ENCODE results near the gene VSIG10L2. TPM values are rescaled to one million over a fixed set of nuclear protein-coding genes. Genes with fewer than 3 reads are reported as not detected.
A peak's percentile ranks its signal among the peaks of the same experiment; 100 is the strongest.

Gene VSIG10L2
- total RNA-seq: not detected in 2 replicates
- long read RNA-seq, partial matches to known transcripts: 0 of 1 reads
- long read RNA-seq, other reads (novel, unspliced or antisense): 1 of 1 reads

GRCh38 chr11:125945797-125946520 is at the start of gene VSIG10L2:
Gene VSIG10L2, plus strand, starts transcription at chr11:125946044. Its CDS starts 12 bp downstream, at chr11:125946056.
- Mint-ChIP-seq H3K27ac (no peak within 1 kb of the TSS), H3K27me3 (peaks cover 14% of the 10 kb centered on the region), H3K9me3 (ENCODE audit: low read depth) (no peaks in the 10 kb centered on the region), H3K36me3 (ENCODE audit: insufficient read depth) (no peaks in the 10 kb centered on the region), H3K4me1 (ENCODE audit: low read depth) (peaks cover 7% of the 10 kb centered on the region), H3K4me3 (ENCODE audit: low read depth) (no peak within 1 kb of the TSS)
- TF ChIP-seq CTCF (IDR thresholded peaks at IDR 0.05; ENCODE audit: unreplicated experiment): no peak
- no peak for DNase-seq (ENCODE audit: low spot score, unreplicated experiment)

GRCh38 chr11:125901872-125902271 is 44.0 kb upstream of the VSIG10L2 start:
- no peaks in the 10 kb centered on the region for H3K9me3 Mint-ChIP-seq (ENCODE audit: low read depth)
- H3K27ac Mint-ChIP-seq: no peak overlapping the region
- peak overlapping the region; percentile 71 for H3K4me3 Mint-ChIP-seq (ENCODE audit: low read depth)
- peaks cover 20% of the 10 kb centered on the region for H3K27me3 Mint-ChIP-seq
- no peak for DNase-seq (ENCODE audit: low spot score, unreplicated experiment)
- peaks cover 10% of the 10 kb centered on the region for H3K36me3 Mint-ChIP-seq (ENCODE audit: insufficient read depth)
- H3K4me1 Mint-ChIP-seq (ENCODE audit: low read depth): peaks cover 13% of the 10 kb centered on the region
- no peak for TF ChIP-seq CTCF (IDR thresholded peaks at IDR 0.05; ENCODE audit: unreplicated experiment)

GRCh38 chr11:125902277-125902926 is 43.4 kb upstream of the VSIG10L2 start:
- peak overlapping the region; percentile 98 for H3K4me3 Mint-ChIP-seq (ENCODE audit: low read depth)
- TF ChIP-seq CTCF (IDR thresholded peaks at IDR 0.05; ENCODE audit: unreplicated experiment): no peak
- peaks cover 13% of the 10 kb centered on the region for H3K4me1 Mint-ChIP-seq (ENCODE audit: low read depth)
- peak overlapping the region; percentile 94 for H3K27ac Mint-ChIP-seq
- peaks cover 10% of the 10 kb centered on the region for H3K36me3 Mint-ChIP-seq (ENCODE audit: insufficient read depth)
- peaks cover 21% of the 10 kb centered on the region for H3K27me3 Mint-ChIP-seq
- H3K9me3 Mint-ChIP-seq (ENCODE audit: low read depth): no peaks in the 10 kb centered on the region
- no peak for DNase-seq (ENCODE audit: low spot score, unreplicated experiment)

- peaks cover 13% of the 10 kb centered on the region for H3K4me1 Mint-ChIP-seq (ENCODE audit: low read depth)
- no peaks in the 10 kb centered on the region for H3K9me3 Mint-ChIP-seq (ENCODE audit: low read depth)
- DNase-seq (ENCODE audit: low spot score, unreplicated experiment): peak; percentile 63
- peaks cover 10% of the 10 kb centered on the region for H3K36me3 Mint-ChIP-seq (ENCODE audit: insufficient read depth)
- peaks cover 24% of the 10 kb centered on the region for H3K27me3 Mint-ChIP-seq
- H3K4me3 Mint-ChIP-seq (ENCODE audit: low read depth): peak within 1 kb of the TSS; percentile 98
- TF ChIP-seq CTCF (IDR thresholded peaks at IDR 0.05; ENCODE audit: unreplicated experiment): no peak
- H3K27ac Mint-ChIP-seq: peak within 1 kb of the TSS; percentile 94
Observed at GRCh38 chr11:125902927-125903710, 42.7 kb upstream of the VSIG10L2 start, which contains the start of gene PUS3. Gene PUS3, minus strand, starts transcription at chr11:125903206. Its CDS starts 6,922 bp downstream, at chr11:125896284.

All from progenitor cell of endocrine pancreas (in vitro differentiated cells).